ENCODE measurements around the gene RNF130. TPM values are rescaled to one million over a fixed set of nuclear protein-coding genes. Genes with fewer than 3 reads are reported as not detected.

The RNF130 gene
- polyA plus RNA-seq, 1 experiment: 32.7 TPM

GRCh38 chr5:179954434-179954833 lies 117.1 kb downstream of the RNF130 start:
- POLR2A ChIA-PET: no interaction called here
- CTCF ChIA-PET: no interaction called here
- peak; percentile 17 for DNase-seq (ENCODE audit: low read depth)
- no peak for TF ChIP-seq CTCF (IDR thresholded peaks at IDR 0.05; ENCODE audit: insufficient read depth, low read depth, low read length)
- Histone ChIP-seq H3K27me3 (ENCODE audit: control insufficient read depth, insufficient read depth, low read length) (no peaks in the 10 kb centered on the region), H3K4me3 (ENCODE audit: low read depth, low read length) (no peak overlapping the region), H3K36me3 (ENCODE audit: control insufficient read depth, insufficient read depth, low read length) (no peaks in the 10 kb centered on the region)

- ChIA-PET POLR2A (no interaction called here), CTCF (no interaction called here)
- Histone ChIP-seq H3K4me3 (ENCODE audit: low read depth, low read length) (no peak overlapping the region), H3K27me3 (ENCODE audit: control insufficient read depth, insufficient read depth, low read length) (no peaks in the 10 kb centered on the region), H3K36me3 (ENCODE audit: control insufficient read depth, insufficient read depth, low read length) (no peaks in the 10 kb centered on the region)
- no peak for DNase-seq (ENCODE audit: low read depth)
- TF ChIP-seq CTCF (IDR thresholded peaks at IDR 0.05; ENCODE audit: insufficient read depth, low read depth, low read length): no peak
Observed at GRCh38 chr5:179953987-179954386, 117.6 kb downstream of the RNF130 start.

- H3K27me3 ChIP-seq (ENCODE audit: control insufficient read depth, insufficient read depth, low read length): no peaks in the 10 kb centered on the region
- ChIA-PET POLR2A (no interaction called here), CTCF (no interaction called here)
- no peak overlapping the region for H3K4me3 ChIP-seq (ENCODE audit: low read depth, low read length)
- no peak for TF ChIP-seq CTCF (IDR thresholded peaks at IDR 0.05; ENCODE audit: insufficient read depth, low read depth, low read length)
- DNase-seq (ENCODE audit: low read depth): no peak
- H3K36me3 ChIP-seq (ENCODE audit: control insufficient read depth, insufficient read depth, low read length): no peaks in the 10 kb centered on the region
Observed at GRCh38 chr5:179936976-179937681, 134.4 kb downstream of the RNF130 start.

- no peak for DNase-seq (ENCODE audit: low read depth)
- Histone ChIP-seq H3K4me3 (ENCODE audit: low read depth, low read length) (no peak overlapping the region), H3K27me3 (ENCODE audit: control insufficient read depth, insufficient read depth, low read length) (no peaks in the 10 kb centered on the region; the same call in 1 of the 2 replicates), H3K36me3 (ENCODE audit: control insufficient read depth, insufficient read depth, low read length) (no peaks in the 10 kb centered on the region)
- ChIA-PET CTCF (interaction anchor here (0.9 kb wide), 1 partner anchor 22 kb away, joined by 3 read pairs; no protein-coding TSS in a partner anchor), POLR2A (no interaction called here)
- no peak for TF ChIP-seq CTCF (IDR thresholded peaks at IDR 0.05; ENCODE audit: insufficient read depth, low read depth, low read length)
Observed at GRCh38 chr5:179930788-179931473, 140.6 kb downstream of the RNF130 start.

GRCh38 chr5:179927824-179928223 lies 143.7 kb downstream of the RNF130 start:
- Histone ChIP-seq H3K36me3 (ENCODE audit: control insufficient read depth, insufficient read depth, low read length) (no peaks in the 10 kb centered on the region), H3K4me3 (ENCODE audit: low read depth, low read length) (no peak overlapping the region), H3K27me3 (ENCODE audit: control insufficient read depth, insufficient read depth, low read length) (no peaks in the 10 kb centered on the region; the same call in 1 of the 2 replicates)
- no peak for DNase-seq (ENCODE audit: low read depth)
- CTCF ChIA-PET: no interaction called here
- POLR2A ChIA-PET: no interaction called here
- no peak for TF ChIP-seq CTCF (IDR thresholded peaks at IDR 0.05; ENCODE audit: insufficient read depth, low read depth, low read length)
